CD8-positive, alpha-beta memory T cell (primary cell): ENCODE measurements around the gene STC2. TPM values are rescaled to one million over a fixed set of nuclear protein-coding genes. Genes with fewer than 3 reads are reported as not detected.

Experiments
- CTCF ChIA-PET: fragments of 350-600 bp; sonication (Branson Sonifier 250); formaldehyde crosslinking; loops from one replicate; lab custom pipeline; 2021; ENCODE audit warnings: antibody characterized with exemption; lab: Charles Lee
- POLR2A ChIA-PET: fragments of 350-600 bp; sonication (Branson Sonifier 250); formaldehyde crosslinking; loops from one replicate; lab custom pipeline; 2021; ENCODE audit warnings: antibody characterized with exemption; lab: Charles Lee
- DNase-seq, 5 donors: peaks; one replicate each; pipeline versions ENCODE4 v3.0.0 to v3.0.0-alpha.2; 2020 to 2022; ENCODE audit warnings: mixed read lengths in 1 of 5
- H3K27ac ChIP-seq: one replicate; pipeline ENCODE4 v1.7.0; 2013; ENCODE audit warnings: low read depth, mild to moderate bottlenecking, low read length, moderate library complexity
- H3K27me3 ChIP-seq: 2 replicates; pipeline ENCODE4 v1.7.0; 2013; ENCODE audit warnings: low read length, mild to moderate bottlenecking; ENCODE audit not compliant: insufficient read depth, poor library complexity, severe bottlenecking
- H3K36me3 ChIP-seq: 2 replicates; pipeline ENCODE4 v1.7.0; 2013; ENCODE audit warnings: mild to moderate bottlenecking, low read length, moderate library complexity; ENCODE audit not compliant: insufficient read depth
- H3K4me1 ChIP-seq: 2 replicates; pipeline ENCODE4 v1.7.0; 2013; ENCODE audit warnings: mild to moderate bottlenecking, low read length, moderate library complexity; ENCODE audit not compliant: insufficient read depth
- H3K4me3 ChIP-seq: 2 replicates; pipeline ENCODE4 v1.7.0; 2013; ENCODE audit warnings: mild to moderate bottlenecking, low read length
- H3K9me3 ChIP-seq: 2 replicates; pipeline ENCODE4 v1.7.0; 2013; ENCODE audit warnings: mild to moderate bottlenecking, low read length
- H3K27ac Mint-ChIP-seq, 8 donors: one replicate each; pipeline ENCODE4 v1.8.0; 2020 to 2021; ENCODE audit warnings: mixed read lengths in 8 of 8, mild to moderate bottlenecking in 6 of 8, inconsistent platforms in 3 of 8, moderate library complexity in 3 of 8
- H3K27me3 Mint-ChIP-seq, 2 donors: one replicate each; pipeline ENCODE4 v1.8.0; 2020 to 2021; ENCODE audit warnings: mixed read lengths in 2 of 2, mild to moderate bottlenecking in 1 of 2, moderate library complexity in 1 of 2
- H3K36me3 Mint-ChIP-seq, 3 donors: one replicate each; pipeline ENCODE4 v1.8.0; 2020 to 2021; ENCODE audit warnings: mixed read lengths in 3 of 3, inconsistent platforms in 1 of 3, mild to moderate bottlenecking in 1 of 3
- H3K4me1 Mint-ChIP-seq, 3 donors: one replicate each; pipeline ENCODE4 v1.8.0; 2020 to 2021; ENCODE audit warnings: mixed read lengths in 3 of 3, inconsistent platforms in 1 of 3, mild to moderate bottlenecking in 1 of 3
- H3K4me3 Mint-ChIP-seq, 7 donors: one replicate each; pipeline ENCODE4 v1.8.0; 2020 to 2021; ENCODE audit warnings: mixed read lengths in 7 of 7, mild to moderate bottlenecking in 6 of 7, moderate library complexity in 4 of 7, inconsistent platforms in 2 of 7
- H3K9me3 Mint-ChIP-seq, 5 donors: one replicate each; pipeline ENCODE4 v1.8.0; 2020 to 2022; ENCODE audit warnings: mixed read lengths in 5 of 5, mild to moderate bottlenecking in 3 of 5, moderate library complexity in 2 of 5, inconsistent platforms in 1 of 5
- polyA plus RNA-seq: library from polyadenylated mRNA; unstranded; fragments of 300-500 nt; fragmentation: Illumina TruSeq; gene quantifications from one replicate; pipeline ENCODE4 v1.2.3, GENCODE V29; 2021
- total RNA-seq, 2 experiments: library from RNA; stranded (reverse); gene quantifications; one replicate each; pipeline ENCODE4 v1.2.3, GENCODE V29; 2021

The STC2 gene
- total and polyA plus RNA-seq, 3 experiments from 2014 or later = 2.1 to 2.4 TPM; not detected in 1

GRCh38 chr5:173265433-173265832, 62.8 kb downstream of the STC2 start:
- H3K4me3 Mint-ChIP-seq = no peak overlapping the region
- no peak overlapping the region for H3K27ac Mint-ChIP-seq
- Histone ChIP-seq H3K36me3 (no peaks in the 10 kb centered on the region), H3K9me3 (no peaks in the 10 kb centered on the region), H3K27me3 (peaks cover 3% of the 10 kb centered on the region), H3K4me1 (no peaks in the 10 kb centered on the region), H3K27ac (no peak overlapping the region), H3K4me3 (no peak overlapping the region)
- ChIA-PET CTCF (no interaction called here), POLR2A (no interaction called here)
- DNase-seq = no peak
- peaks cover 0 to 1% (median 0%) of the 10 kb centered on the region in 5 donors for H3K9me3 Mint-ChIP-seq
- H3K4me1 Mint-ChIP-seq = no peaks in the 10 kb centered on the region
- no peaks in the 10 kb centered on the region for H3K36me3 Mint-ChIP-seq
- peaks cover 9 to 35% of the 10 kb centered on the region in 2 donors for H3K27me3 Mint-ChIP-seq

Other genes with a start within 250 kb of the STC2 start
- gene BNIP1, start 183.9 kb downstream of the STC2 start, total RNA-seq = 10 to 100 TPM; 25.5 to 26.5 TPM
- 16.8 TPM for gene BNIP1, start 183.9 kb downstream of the STC2 start, polyA plus RNA-seq
- under 1 TPM in 1 of 2 experiments, not detected in 1; 0.22 TPM for gene NKX2-5, start 93.2 kb downstream of the STC2 start, total RNA-seq
- not detected for gene NKX2-5, start 93.2 kb downstream of the STC2 start, polyA plus RNA-seq